Activated CD4-positive, CD25-positive, alpha-beta regulatory T cell treated with anti-CD3 and anti-CD28 coated beads, Interleukin-2, amount 50 U/mL, for 72 hours (primary cell): ENCODE measurements around the gene LUC7L2.
"Not testable (repeated sequence)": the region's sequence is repeated elsewhere in the genome, so short reads cannot be mapped to it uniquely, and the experiment has no call there.

Source experiments
- DNase-seq: peaks from one replicate; pipeline ENCODE4 v3.0.0; 2021

Gene LUC7L2

GRCh38 chr7:139452958-139453672 is 93.4 kb downstream of the LUC7L2 start:
- DNase-seq = no peak

DNA sequence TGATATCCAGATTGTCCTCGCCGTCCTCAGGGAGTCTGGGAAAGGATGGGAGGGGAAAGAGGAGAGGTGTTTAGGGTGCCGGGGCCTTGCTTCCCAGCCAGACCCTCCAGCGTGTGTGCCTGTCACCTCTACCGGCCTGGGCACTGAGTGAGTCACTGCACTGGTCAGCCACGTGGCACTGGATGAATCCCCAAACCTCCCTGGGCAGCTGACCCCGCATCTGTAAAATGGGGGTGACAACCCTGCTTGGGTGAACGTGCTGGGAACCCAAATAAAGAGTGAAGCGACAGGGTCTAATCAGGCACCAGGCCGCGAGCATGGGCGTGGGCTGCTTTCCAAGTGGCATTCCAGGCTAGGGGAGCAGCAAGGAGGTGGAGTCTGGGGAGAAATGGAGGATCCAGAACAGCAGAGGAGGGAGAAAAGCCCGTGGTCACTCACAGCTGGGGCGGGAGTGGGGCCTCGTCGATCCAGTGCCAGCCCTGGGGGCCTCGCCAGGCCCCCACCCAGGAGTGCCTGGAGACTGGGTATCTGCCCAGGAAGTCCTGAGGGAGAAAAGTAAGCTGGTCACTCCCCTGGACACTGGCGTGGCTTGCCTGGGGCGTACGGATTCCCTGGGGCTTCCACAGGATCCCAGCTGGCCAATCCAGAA is 94.1 kb downstream of the LUC7L2 start:
- DNase-seq = no peak

DNA sequence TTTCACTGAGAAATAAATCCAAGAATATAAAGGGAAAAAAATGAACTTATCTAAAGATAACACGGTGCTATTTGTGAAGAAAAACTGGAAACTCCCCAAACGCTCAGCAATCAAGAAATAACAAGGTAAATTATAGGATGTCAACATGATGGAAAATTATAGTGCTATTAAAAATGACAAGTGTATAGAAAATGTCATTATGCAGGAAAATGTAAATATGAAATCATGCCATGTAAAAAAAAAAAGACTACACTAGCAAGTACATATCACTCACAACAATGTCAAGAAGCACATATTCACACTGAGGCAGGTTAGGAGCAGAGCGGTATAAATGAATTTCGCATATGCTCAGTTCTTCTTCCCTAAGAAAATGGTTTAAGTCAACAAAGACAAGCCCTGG is 96.1 kb downstream of the LUC7L2 start:
- DNase-seq = no peak

GRCh38 chr7:139456511-139456910 is 96.8 kb downstream of the LUC7L2 start:
- no peak for DNase-seq

- no peak for DNase-seq
Observed at GRCh38 chr7:139457153-139457946, 97.7 kb downstream of the LUC7L2 start.

- not testable (repeated sequence) for DNase-seq
Observed at GRCh38 chr7:139463421-139463820, 103.7 kb downstream of the LUC7L2 start.

- not testable (repeated sequence) for DNase-seq
Observed at GRCh38 chr7:139464511-139464910, 104.8 kb downstream of the LUC7L2 start.

DNA sequence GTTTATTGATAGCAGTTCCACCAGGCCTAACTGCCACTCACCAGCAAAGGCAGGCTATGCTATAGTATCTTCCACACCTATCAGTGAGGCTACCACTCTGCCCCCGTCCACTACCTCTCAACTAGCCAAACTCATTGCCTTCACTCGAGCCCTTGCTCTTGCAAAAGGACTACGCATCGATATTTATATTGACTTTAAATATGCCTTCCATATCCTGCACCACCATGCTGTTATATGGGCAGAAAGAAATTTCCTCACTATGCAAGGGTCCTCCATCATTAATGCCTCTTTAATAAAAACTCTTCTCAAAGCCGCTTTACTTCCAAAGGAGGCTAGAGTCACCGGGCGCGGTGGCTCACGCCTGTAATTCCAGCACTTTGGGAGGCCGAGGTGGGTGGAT is 105.4 kb downstream of the LUC7L2 start:
- DNase-seq = not testable (repeated sequence)

GRCh38 chr7:139467729-139468128 is 108.0 kb downstream of the LUC7L2 start:
- not testable (repeated sequence) for DNase-seq

DNA sequence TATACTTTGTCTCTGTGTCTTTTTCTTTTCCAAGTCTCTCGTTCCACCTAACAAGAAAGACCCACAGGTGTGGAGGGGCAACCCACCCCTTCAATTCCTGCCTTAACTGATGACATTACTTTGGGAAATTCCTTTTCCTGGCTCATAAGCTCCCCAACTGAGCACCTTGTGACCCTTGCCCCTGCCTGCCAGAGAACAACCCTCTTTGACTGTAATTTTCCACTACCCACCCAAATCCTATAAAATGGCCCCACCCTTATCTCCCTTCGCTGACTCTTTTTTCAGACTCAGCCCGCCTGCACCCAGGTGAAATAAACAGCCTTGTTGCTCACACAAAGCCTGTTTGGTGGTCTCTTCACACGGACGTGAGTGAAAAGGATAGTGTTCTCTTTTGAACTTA is 108.6 kb downstream of the LUC7L2 start:
- not testable (repeated sequence) for DNase-seq

DNA sequence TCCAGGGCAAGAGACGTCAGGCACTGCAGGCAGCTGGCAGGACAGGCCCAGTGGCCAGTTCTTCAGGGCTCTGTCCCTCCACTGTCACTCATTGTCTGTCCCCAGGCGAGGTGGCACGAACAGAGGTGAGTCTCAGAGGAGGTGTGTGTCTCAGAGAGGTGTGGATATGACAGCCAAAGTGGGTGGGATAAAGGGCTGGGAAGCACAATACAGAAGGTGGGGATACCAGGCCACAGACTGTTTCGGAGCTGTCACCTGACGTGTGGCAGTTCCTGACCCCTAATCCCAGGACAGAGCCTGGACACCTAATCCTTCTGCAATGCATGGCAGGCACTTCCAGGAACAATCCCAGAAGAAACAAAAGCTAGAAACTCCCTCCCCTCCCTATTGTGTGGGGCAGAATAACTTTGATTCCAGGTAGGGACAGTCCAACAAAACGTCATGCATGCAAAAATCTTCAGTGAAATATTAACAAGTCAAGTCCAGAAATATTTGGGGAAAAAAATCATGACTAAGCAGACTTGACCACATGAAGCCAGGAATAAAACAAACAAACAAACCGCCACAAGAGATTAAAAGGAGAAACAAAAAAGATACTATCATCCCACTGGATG is 112.2 kb downstream of the LUC7L2 start:
- DNase-seq = no peak
